HG03045 (cell line): ENCODE measurements around the gene NAT16.
"Not testable (repeated sequence)": the region's sequence is repeated elsewhere in the genome, so short reads cannot be mapped to it uniquely, and the experiment has no call there.

Source experiments
- ATAC-seq: cut with Tn5 transposase; IDR thresholded peaks from one replicate; pipeline ENCODE4 v1.9.1; 2021; ENCODE audit warnings: mild to moderate bottlenecking, moderate library complexity; ENCODE audit not compliant: unreplicated experiment

The NAT16 gene

GRCh38 chr7:101202603-101202918 is 22.5 kb upstream of the NAT16 start:
- ATAC-seq: no peak

- no peak for ATAC-seq
These were observed 21.9 kb upstream of the NAT16 start for GRCh38 chr7:101201695-101202602.

- ATAC-seq: no peak
These were observed 20.9 kb upstream of the NAT16 start, which contains the start of gene MOGAT3 for GRCh38 chr7:101200862-101201599. TSS of gene MOGAT3 (minus strand) at chr7:101201036. CDS start at chr7:101200854, 182 bp downstream.

- ATAC-seq: no peak
These were observed 20.4 kb upstream of the NAT16 start for GRCh38 chr7:101200504-101200861.

GRCh38 chr7:101199522-101199921 is 19.4 kb upstream of the NAT16 start:
- not testable (repeated sequence) for ATAC-seq

- ATAC-seq: no peak
These were observed 18.4 kb upstream of the NAT16 start for GRCh38 chr7:101198476-101198875.

GRCh38 chr7:101197991-101198390 is 17.9 kb upstream of the NAT16 start:
- ATAC-seq: no peak

- ATAC-seq: no peak
These were observed 15.8 kb upstream of the NAT16 start for GRCh38 chr7:101195884-101196283.

- ATAC-seq: no peak
These were observed 9.0 kb upstream of the NAT16 start for GRCh38 chr7:101189109-101189508.

- no peak for ATAC-seq
These were observed 6.8 kb upstream of the NAT16 start for GRCh38 chr7:101186844-101187428.

- no peak for ATAC-seq
These were observed 6.1 kb upstream of the NAT16 start for GRCh38 chr7:101186194-101186593.

GRCh38 chr7:101185258-101185839 is 5.3 kb upstream of the NAT16 start:
- ATAC-seq: no peak

- no peak for ATAC-seq
These were observed 380 bp downstream of the NAT16 start for GRCh38 chr7:101179713-101180112.

- no peak for ATAC-seq
These were observed 976 bp downstream of the NAT16 start for GRCh38 chr7:101179117-101179516.

- no peak for ATAC-seq
These were observed 2.4 kb downstream of the NAT16 start for GRCh38 chr7:101177644-101178043.

- no peak for ATAC-seq
These were observed 4.4 kb downstream of the NAT16 start for GRCh38 chr7:101175664-101176063.

GRCh38 chr7:101174322-101174854 is 5.7 kb downstream of the NAT16 start:
- ATAC-seq: no peak

- ATAC-seq: no peak
These were observed 6.3 kb downstream of the NAT16 start for GRCh38 chr7:101173752-101174244.

GRCh38 chr7:101172854-101173751 is 7.0 kb downstream of the NAT16 start:
- ATAC-seq: no peak
